WTC11 (cell line): ENCODE measurements around the gene PTPRN2. TPM values are rescaled to one million over a fixed set of nuclear protein-coding genes. Genes with fewer than 3 reads are reported as not detected.

Source experiments
- ATAC-seq: fragments of 200-7000 bp; cut with Tn5 transposase; 2 replicates; pipeline ENCODE4 v1.10.0; 2021; ENCODE audit warnings: mild to moderate bottlenecking, moderate library complexity
- CTCF ChIA-PET: fragments of 300-600 bp; sonication (Branson Sonifier 250); formaldehyde crosslinking; loops from one replicate; lab custom pipeline; 2021; ENCODE audit warnings: antibody characterized with exemption; lab: Charles Lee
- POLR2A ChIA-PET: fragments of 350-600 bp; sonication (Branson Sonifier 250); formaldehyde crosslinking; loops from one replicate; lab custom pipeline; 2021; ENCODE audit warnings: antibody characterized with exemption; lab: Charles Lee
- DNase-seq: peaks from one replicate; pipeline ENCODE4 v3.0.0; 2021; ENCODE audit warnings: low spot score
- H3K27ac Mint-ChIP-seq: 2 replicates; pipeline ENCODE4 v1.8.0; 2021; ENCODE audit warnings: mixed read lengths
- H3K27me3 Mint-ChIP-seq: 2 replicates; pipeline ENCODE4 v1.8.0; 2021; ENCODE audit warnings: low read depth, mild to moderate bottlenecking, moderate library complexity, mixed read lengths
- H3K36me3 Mint-ChIP-seq: 2 replicates; pipeline ENCODE4 v1.8.0; 2021; ENCODE audit warnings: mixed read lengths
- H3K4me1 Mint-ChIP-seq: 2 replicates; pipeline ENCODE4 v1.8.0; 2022; ENCODE audit warnings: mixed read lengths
- H3K4me3 Mint-ChIP-seq: 2 replicates; pipeline ENCODE4 v1.8.0; 2021; ENCODE audit warnings: mild to moderate bottlenecking, moderate library complexity, mixed read lengths
- H3K9me3 Mint-ChIP-seq: 2 replicates; pipeline ENCODE4 v1.8.0; 2021; ENCODE audit warnings: mixed read lengths
- ARID4B ChIP-seq: sonication (generic); formaldehyde crosslinking; IDR thresholded peaks from 2 replicates; pipeline ENCODE4 v1.8.0; 2023; ENCODE audit warnings: missing genetic modification reagents, mild to moderate bottlenecking, borderline replicate concordance
- ATF1 ChIP-seq: sonication (generic); formaldehyde crosslinking; IDR thresholded peaks from 2 replicates; pipeline ENCODE4 v1.8.1; 2023; ENCODE audit warnings: mild to moderate bottlenecking, moderate library complexity, missing genetic modification reagents
- ATF2 ChIP-seq: sonication (generic); formaldehyde crosslinking; IDR thresholded peaks from 2 replicates; pipeline ENCODE4 v1.8.1; 2022; ENCODE audit warnings: low read depth, missing genetic modification reagents, borderline replicate concordance
- CREB1 ChIP-seq: sonication (generic); formaldehyde crosslinking; IDR thresholded peaks from 2 replicates; pipeline ENCODE4 v1.8.0; 2023; ENCODE audit warnings: mild to moderate bottlenecking, missing genetic modification reagents
- E2F1 ChIP-seq: sonication (generic); formaldehyde crosslinking; IDR thresholded peaks from 2 replicates; pipeline ENCODE4 v1.8.0; 2022; ENCODE audit warnings: mild to moderate bottlenecking, missing genetic modification reagents
- ERG ChIP-seq: fragments of 250-450 bp; sonication (Bioruptor Pico); IDR thresholded peaks from 2 replicates; pipeline ENCODE4 v1.8.0; 2021; ENCODE audit warnings: mild to moderate bottlenecking
- FOXP1 ChIP-seq: sonication (generic); formaldehyde crosslinking; IDR thresholded peaks from 2 replicates; pipeline ENCODE4 v1.8.0; 2022; ENCODE audit warnings: missing genetic modification reagents, mild to moderate bottlenecking, moderate library complexity, borderline replicate concordance
- OVOL2 ChIP-seq: fragments of 250-450 bp; sonication (Bioruptor Pico); IDR thresholded peaks from 2 replicates; pipeline ENCODE4 v1.9.0; 2021; ENCODE audit warnings: mild to moderate bottlenecking, borderline replicate concordance
- PREB ChIP-seq: sonication (generic); formaldehyde crosslinking; IDR thresholded peaks from 2 replicates; pipeline ENCODE4 v1.8.1; 2022; ENCODE audit warnings: mild to moderate bottlenecking, missing genetic modification reagents, moderate library complexity, borderline replicate concordance
- RORB ChIP-seq: fragments of 250-450 bp; sonication (Bioruptor Pico); IDR thresholded peaks from 2 replicates; pipeline ENCODE4 v1.9.0; 2021; ENCODE audit warnings: mild to moderate bottlenecking
- SP1 ChIP-seq: sonication (generic); formaldehyde crosslinking; conservative IDR thresholded peaks from 2 replicates; pipeline ENCODE4 v1.8.1; 2022; ENCODE audit warnings: missing genetic modification reagents
- STAT6 ChIP-seq: sonication (generic); formaldehyde crosslinking; conservative IDR thresholded peaks from 2 replicates; pipeline ENCODE4 v1.8.1; 2023; ENCODE audit warnings: mild to moderate bottlenecking, low read depth, missing genetic modification reagents, moderate library complexity
- TEAD1 ChIP-seq: sonication (generic); formaldehyde crosslinking; IDR thresholded peaks from 2 replicates; pipeline ENCODE4 v1.8.0; 2022; ENCODE audit warnings: mild to moderate bottlenecking, missing genetic modification reagents
- USF1 ChIP-seq: sonication (generic); formaldehyde crosslinking; IDR thresholded peaks from 2 replicates; pipeline ENCODE4 v1.8.0; 2022; ENCODE audit warnings: mild to moderate bottlenecking, missing genetic modification reagents
- ZNF396 ChIP-seq: fragments of 250-450 bp; sonication (Bioruptor Pico); IDR thresholded peaks from 2 replicates; pipeline ENCODE4 v1.8.0; 2021; ENCODE audit warnings: mild to moderate bottlenecking, moderate library complexity, borderline replicate concordance
- ZNF512 ChIP-seq: sonication (generic); formaldehyde crosslinking; IDR thresholded peaks from 2 replicates; pipeline ENCODE4 v1.8.1; 2022; ENCODE audit warnings: missing genetic modification reagents, borderline replicate concordance
- total RNA-seq: library from RNA; stranded (reverse); gene quantifications from 3 replicates; pipeline ENCODE4 v1.2.3, GENCODE V29; 2021

PTPRN2 gene
- total RNA-seq, 1 experiment from 2014 or later = 4.7 TPM

- Mint-ChIP-seq H3K27ac (no peak overlapping the region), H3K9me3 (peaks cover 48% of the 10 kb centered on the region), H3K36me3 (peaks cover 42% of the 10 kb centered on the region), H3K27me3 (peaks cover 5% of the 10 kb centered on the region), H3K4me3 (no peak overlapping the region), H3K4me1 (peaks cover 25% of the 10 kb centered on the region)
- POLR2A ChIA-PET = no interaction called here
- DNase-seq (no peak), ATAC-seq (no peak)
- CTCF ChIA-PET = no interaction called here
- TF ChIP-seq ZNF512 (CRISPR knock-in tag) = no peak
- no peak for TF ChIP-seq ATF1 (CRISPR knock-in tag)
- no peak for TF ChIP-seq ERG (CRISPR knock-in tag)
- no peak for TF ChIP-seq FOXP1 (CRISPR knock-in tag)
- no peak for TF ChIP-seq ZNF396 (CRISPR knock-in tag)
- TF ChIP-seq ARID4B (CRISPR knock-in tag) = no peak
- TF ChIP-seq OVOL2 (CRISPR knock-in tag) = no peak
- no peak for TF ChIP-seq CREB1 (CRISPR knock-in tag)
- no peak for TF ChIP-seq RORB (CRISPR knock-in tag)
- no peak for TF ChIP-seq PREB (CRISPR knock-in tag)
- no peak for TF ChIP-seq TEAD1 (CRISPR knock-in tag)
- no peak for TF ChIP-seq ATF2 (CRISPR knock-in tag)
- TF ChIP-seq E2F1 (CRISPR knock-in tag) = no peak
- no peak for TF ChIP-seq SP1 (CRISPR knock-in tag)
- TF ChIP-seq USF1 = no peak
- no peak for TF ChIP-seq STAT6 (CRISPR knock-in tag)
Observed at GRCh38 chr7:158329014-158329610, 258.5 kb downstream of the PTPRN2 start.
